Uterus (tissue), 2 donors: ENCODE data around the gene SLC47A2.

ENCODE experiments used
- POLR2A ChIP-seq, 2 donors: fragments of 450-650 bp; IDR thresholded peaks; one replicate each; pipeline ENCODE4 v1.6.1; 2016; ENCODE audit warnings: antibody characterized with exemption in 2 of 2, mild to moderate bottlenecking in 1 of 2, moderate library complexity in 1 of 2
- TF ChIP-seq, protein P1 (sequence below), 4 experiments: fragments of 200-600 bp in 2 of 4; fragments of 450-650 bp in 2 of 4; sonication (generic) in 2 of 4; IDR thresholded peaks; one replicate each; pipeline ENCODE4 v1.5.1; 2016 to 2019; ENCODE audit warnings: antibody characterized with exemption in 4 of 4, mild to moderate bottlenecking in 2 of 4, moderate library complexity in 1 of 4

- TF ChIP-seq, protein P1, sequence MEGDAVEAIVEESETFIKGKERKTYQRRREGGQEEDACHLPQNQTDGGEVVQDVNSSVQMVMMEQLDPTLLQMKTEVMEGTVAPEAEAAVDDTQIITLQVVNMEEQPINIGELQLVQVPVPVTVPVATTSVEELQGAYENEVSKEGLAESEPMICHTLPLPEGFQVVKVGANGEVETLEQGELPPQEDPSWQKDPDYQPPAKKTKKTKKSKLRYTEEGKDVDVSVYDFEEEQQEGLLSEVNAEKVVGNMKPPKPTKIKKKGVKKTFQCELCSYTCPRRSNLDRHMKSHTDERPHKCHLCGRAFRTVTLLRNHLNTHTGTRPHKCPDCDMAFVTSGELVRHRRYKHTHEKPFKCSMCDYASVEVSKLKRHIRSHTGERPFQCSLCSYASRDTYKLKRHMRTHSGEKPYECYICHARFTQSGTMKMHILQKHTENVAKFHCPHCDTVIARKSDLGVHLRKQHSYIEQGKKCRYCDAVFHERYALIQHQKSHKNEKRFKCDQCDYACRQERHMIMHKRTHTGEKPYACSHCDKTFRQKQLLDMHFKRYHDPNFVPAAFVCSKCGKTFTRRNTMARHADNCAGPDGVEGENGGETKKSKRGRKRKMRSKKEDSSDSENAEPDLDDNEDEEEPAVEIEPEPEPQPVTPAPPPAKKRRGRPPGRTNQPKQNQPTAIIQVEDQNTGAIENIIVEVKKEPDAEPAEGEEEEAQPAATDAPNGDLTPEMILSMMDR (IDR thresholded peaks at IDR 0.05): no peak
- no peak for TF ChIP-seq POLR2A (IDR thresholded peaks at IDR 0.05)
Observed at GRCh38 chr17:19726631-19727376, 10.4 kb upstream of the SLC47A2 start.
